NCI-H510A treated with DMSO at 0.1 percent for 48 hours (cell line): ENCODE results near the gene GHRL.
A peak's percentile ranks its signal among the peaks of the same experiment; 100 is the strongest.

ENCODE experiments used
- DNase-seq: peaks from one replicate; lab custom pipeline; 2025; lab: John Stamatoyannopoulos, UW

Gene GHRL

GRCh38 chr3:10292505-10293419 lies at the start of gene GHRL:
Gene GHRL (minus strand): TSS chr3:10292947. CDS start chr3:10290180, 2,767 bp downstream.
- DNase-seq: no peak

- DNase-seq: no peak
Measured at GRCh38 chr3:10341901-10342398, 49.2 kb upstream of the GHRL start.

GRCh38 chr3:10340476-10340875 lies 47.7 kb upstream of the GHRL start:
- no peak for DNase-seq

GRCh38 chr3:10340046-10340445 lies 47.3 kb upstream of the GHRL start:
- no peak for DNase-seq

- DNase-seq: no peak
Measured at GRCh38 chr3:10339376-10339955, 46.7 kb upstream of the GHRL start.

GRCh38 chr3:10338591-10339353 lies 46.0 kb upstream of the GHRL start:
- DNase-seq: no peak

GRCh38 chr3:10338164-10338470 lies 45.4 kb upstream of the GHRL start:
- DNase-seq: no peak

GRCh38 chr3:10337323-10338163 lies 44.8 kb upstream of the GHRL start:
- DNase-seq: peak; percentile 4

- DNase-seq: no peak
Measured at GRCh38 chr3:10336761-10337160, 44.0 kb upstream of the GHRL start.

- DNase-seq: no peak
Measured at GRCh38 chr3:10335871-10336622, 43.3 kb upstream of the GHRL start.

- DNase-seq: no peak
Measured at GRCh38 chr3:10335190-10335738, 42.5 kb upstream of the GHRL start.

GRCh38 chr3:10334459-10334858 lies 41.7 kb upstream of the GHRL start:
- DNase-seq: no peak

GRCh38 chr3:10334042-10334441 lies 41.3 kb upstream of the GHRL start:
- no peak for DNase-seq

GRCh38 chr3:10333349-10333650 lies 40.6 kb upstream of the GHRL start:
- no peak for DNase-seq

GRCh38 chr3:10332481-10333348 lies 40.0 kb upstream of the GHRL start:
- DNase-seq: no peak

GRCh38 chr3:10331320-10331719 lies 38.6 kb upstream of the GHRL start:
- no peak for DNase-seq

- DNase-seq: no peak
Measured at GRCh38 chr3:10330319-10330718, 37.6 kb upstream of the GHRL start.

GRCh38 chr3:10329495-10330015 lies 36.8 kb upstream of the GHRL start:
- DNase-seq: no peak

- DNase-seq: no peak
Measured at GRCh38 chr3:10328460-10329071, 35.8 kb upstream of the GHRL start.
